DOHH2 (cell line): ENCODE data around the gene TECR.

Experiments
- EZH2phosphoT487 ChIP-seq: fragments of 200-600 bp; sonication (generic); IDR thresholded peaks from 2 replicates; pipeline ENCODE4 v1.6.1; 2017; ENCODE audit warnings: borderline replicate concordance, mild to moderate bottlenecking, antibody characterized with exemption, low read length, moderate library complexity, mixed read lengths
- TF ChIP-seq, protein P1 (sequence below): fragments of 200-600 bp; sonication (generic); IDR thresholded peaks from one replicate; pipeline ENCODE4 v1.5.1; 2014; ENCODE audit warnings: antibody characterized with exemption, mild to moderate bottlenecking, low read depth, low read length; ENCODE audit not compliant: poor library complexity, severe bottlenecking

DNA sequence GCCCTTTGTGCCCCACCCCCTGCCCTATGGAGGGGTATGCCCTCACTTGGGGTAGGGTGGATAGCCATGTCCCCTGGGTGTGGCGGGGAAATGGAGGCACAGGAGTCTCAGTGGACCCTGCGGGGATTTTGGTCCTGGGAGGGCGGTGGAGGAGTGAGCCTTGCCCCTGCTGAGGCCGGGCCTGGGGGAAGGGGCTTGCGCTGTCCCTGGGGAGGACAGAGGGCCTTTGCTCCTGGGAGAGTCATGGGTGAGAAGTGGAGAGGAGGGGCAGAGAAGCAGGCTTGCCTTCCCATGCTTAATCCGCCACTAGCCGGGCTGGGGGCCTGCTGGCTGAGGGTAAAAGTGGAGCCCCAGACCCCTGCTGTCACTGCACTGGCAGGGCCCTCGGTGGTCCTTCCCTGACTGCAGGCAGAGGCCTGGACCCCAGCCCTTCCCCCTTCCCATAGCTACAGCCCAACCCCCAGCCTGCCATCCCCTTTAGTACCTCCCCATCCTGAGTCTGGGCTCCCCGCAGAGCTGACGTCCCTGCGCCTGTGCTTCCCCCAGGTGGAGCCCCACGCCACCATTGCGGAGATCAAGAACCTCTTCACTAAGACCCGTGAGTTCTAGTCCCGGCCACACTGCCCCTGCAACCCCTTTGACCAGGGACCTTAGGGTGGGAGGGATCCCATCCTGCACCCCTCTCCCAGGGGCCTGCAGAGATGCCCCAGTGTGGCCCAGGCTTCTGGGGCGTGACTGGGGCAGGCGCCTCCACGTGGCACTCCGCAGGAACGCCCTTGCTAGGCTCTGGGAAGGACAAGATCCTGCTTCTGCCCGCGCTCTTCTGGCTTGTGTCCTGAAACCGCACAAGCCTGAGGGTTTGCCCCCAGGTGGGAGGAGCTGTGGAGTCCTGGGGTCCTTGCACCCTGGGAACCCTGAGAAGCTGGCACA is 33.5 kb downstream of the TECR start:
- TF ChIP-seq EZH2phosphoT487: no peak
- TF ChIP-seq, protein P1, sequence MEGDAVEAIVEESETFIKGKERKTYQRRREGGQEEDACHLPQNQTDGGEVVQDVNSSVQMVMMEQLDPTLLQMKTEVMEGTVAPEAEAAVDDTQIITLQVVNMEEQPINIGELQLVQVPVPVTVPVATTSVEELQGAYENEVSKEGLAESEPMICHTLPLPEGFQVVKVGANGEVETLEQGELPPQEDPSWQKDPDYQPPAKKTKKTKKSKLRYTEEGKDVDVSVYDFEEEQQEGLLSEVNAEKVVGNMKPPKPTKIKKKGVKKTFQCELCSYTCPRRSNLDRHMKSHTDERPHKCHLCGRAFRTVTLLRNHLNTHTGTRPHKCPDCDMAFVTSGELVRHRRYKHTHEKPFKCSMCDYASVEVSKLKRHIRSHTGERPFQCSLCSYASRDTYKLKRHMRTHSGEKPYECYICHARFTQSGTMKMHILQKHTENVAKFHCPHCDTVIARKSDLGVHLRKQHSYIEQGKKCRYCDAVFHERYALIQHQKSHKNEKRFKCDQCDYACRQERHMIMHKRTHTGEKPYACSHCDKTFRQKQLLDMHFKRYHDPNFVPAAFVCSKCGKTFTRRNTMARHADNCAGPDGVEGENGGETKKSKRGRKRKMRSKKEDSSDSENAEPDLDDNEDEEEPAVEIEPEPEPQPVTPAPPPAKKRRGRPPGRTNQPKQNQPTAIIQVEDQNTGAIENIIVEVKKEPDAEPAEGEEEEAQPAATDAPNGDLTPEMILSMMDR: no peak
